ENCODE measurements around the gene FAS. TPM values are rescaled to one million over a fixed set of nuclear protein-coding genes. Genes with fewer than 3 reads are reported as not detected.

The FAS gene
- total RNA-seq, 2 experiments from 2014 or later: 7.7 to 19.2 TPM

DNA sequence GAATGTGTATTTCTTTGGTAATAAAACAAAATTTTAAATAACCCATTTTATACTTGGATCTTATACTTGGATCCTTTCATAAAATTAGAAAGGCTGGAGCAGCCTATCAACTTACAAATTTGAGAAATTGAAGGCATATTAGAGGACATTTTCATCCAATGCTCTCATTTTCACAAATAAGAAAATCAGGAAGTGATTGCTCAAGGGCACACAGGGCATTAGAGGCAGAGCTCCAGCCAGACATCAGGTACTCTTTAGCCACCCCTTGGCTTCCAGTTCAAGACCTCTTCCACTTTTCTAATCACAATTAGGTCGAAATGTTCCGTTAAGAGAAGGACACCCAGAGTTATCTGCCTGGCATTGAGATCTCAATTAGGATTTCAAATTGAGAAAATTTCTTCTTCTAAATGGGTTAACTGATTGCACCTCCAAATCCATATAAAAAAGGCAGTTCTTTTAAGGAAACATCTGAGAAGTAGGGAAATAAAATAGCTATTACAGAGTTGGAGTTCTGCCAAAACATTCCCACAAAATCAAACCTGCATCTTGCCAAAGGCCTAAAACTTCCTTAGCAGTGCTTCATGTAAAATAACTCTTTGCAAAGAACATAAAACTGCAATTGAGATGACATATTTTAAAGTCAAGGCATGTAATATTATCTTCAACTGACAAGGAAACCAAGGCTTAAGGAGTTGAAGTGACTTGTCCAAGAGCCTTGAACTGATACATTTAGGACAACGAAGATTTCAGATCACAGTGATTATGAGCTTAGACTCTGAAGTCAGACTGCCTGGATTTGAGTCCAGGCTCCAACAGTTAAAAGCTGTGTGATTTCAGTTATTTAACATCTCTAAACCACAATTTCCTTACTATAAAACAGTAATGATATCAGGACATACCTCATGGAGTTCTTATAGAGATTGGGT lies 40.4 kb upstream of the FAS start:
- Histone ChIP-seq H3K79me2 (ENCODE audit: insufficient read depth, low read depth, low read length) (no peaks in the 10 kb centered on the region), H4K20me1 (ENCODE audit: insufficient read depth, low read length) (no peaks in the 10 kb centered on the region), H3K4me2 (ENCODE audit: low read length) (no peak overlapping the region), H3K36me3 (ENCODE audit: insufficient read depth, low read length) (no peaks in the 10 kb centered on the region), H3K4me1 (ENCODE audit: insufficient read depth, low read length, poor library complexity, severe bottlenecking) (peaks cover 3% of the 10 kb centered on the region), H3K27ac (ENCODE audit: low read depth, low read length, poor library complexity, severe bottlenecking) (no peak overlapping the region), H3K9me2 (ENCODE audit: insufficient read depth, low read length) (no peaks in the 10 kb centered on the region), H2AFZ (ENCODE audit: low read length) (no peak overlapping the region), H3K9me3 (ENCODE audit: low read length) (no peaks in the 10 kb centered on the region), H3K4me3 (ENCODE audit: low read depth, low read length, poor library complexity, severe bottlenecking) (no peak overlapping the region)
- DNase-seq (ENCODE audit: low spot score): no peak
- CTCF ChIA-PET (ENCODE audit: unreplicated experiment): no interaction called here
- intact Hi-C loops (cut with micrococcal nuclease; ENCODE audit: unreplicated experiment): loop anchor here (10.0 kb wide), 1 partner anchor 625 kb away; no protein-coding TSS in a partner anchor
- TF ChIP-seq, protein P1, sequence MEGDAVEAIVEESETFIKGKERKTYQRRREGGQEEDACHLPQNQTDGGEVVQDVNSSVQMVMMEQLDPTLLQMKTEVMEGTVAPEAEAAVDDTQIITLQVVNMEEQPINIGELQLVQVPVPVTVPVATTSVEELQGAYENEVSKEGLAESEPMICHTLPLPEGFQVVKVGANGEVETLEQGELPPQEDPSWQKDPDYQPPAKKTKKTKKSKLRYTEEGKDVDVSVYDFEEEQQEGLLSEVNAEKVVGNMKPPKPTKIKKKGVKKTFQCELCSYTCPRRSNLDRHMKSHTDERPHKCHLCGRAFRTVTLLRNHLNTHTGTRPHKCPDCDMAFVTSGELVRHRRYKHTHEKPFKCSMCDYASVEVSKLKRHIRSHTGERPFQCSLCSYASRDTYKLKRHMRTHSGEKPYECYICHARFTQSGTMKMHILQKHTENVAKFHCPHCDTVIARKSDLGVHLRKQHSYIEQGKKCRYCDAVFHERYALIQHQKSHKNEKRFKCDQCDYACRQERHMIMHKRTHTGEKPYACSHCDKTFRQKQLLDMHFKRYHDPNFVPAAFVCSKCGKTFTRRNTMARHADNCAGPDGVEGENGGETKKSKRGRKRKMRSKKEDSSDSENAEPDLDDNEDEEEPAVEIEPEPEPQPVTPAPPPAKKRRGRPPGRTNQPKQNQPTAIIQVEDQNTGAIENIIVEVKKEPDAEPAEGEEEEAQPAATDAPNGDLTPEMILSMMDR (conservative IDR thresholded peaks at IDR 0.05; ENCODE audit: low read length): no peak
- TF ChIP-seq EZH2phosphoT487 (IDR thresholded peaks at IDR 0.05; ENCODE audit: borderline replicate concordance, low read depth, low read length): no peak
- BruUV-seq (replicated peaks): no TSS peak
- POLR2A ChIA-PET: interaction anchor here (0.5 to 0.8 kb wide), 2 partner anchors 45 to 182 kb away, joined by 3 to 5 read pairs; no protein-coding TSS in a partner anchor

DNA sequence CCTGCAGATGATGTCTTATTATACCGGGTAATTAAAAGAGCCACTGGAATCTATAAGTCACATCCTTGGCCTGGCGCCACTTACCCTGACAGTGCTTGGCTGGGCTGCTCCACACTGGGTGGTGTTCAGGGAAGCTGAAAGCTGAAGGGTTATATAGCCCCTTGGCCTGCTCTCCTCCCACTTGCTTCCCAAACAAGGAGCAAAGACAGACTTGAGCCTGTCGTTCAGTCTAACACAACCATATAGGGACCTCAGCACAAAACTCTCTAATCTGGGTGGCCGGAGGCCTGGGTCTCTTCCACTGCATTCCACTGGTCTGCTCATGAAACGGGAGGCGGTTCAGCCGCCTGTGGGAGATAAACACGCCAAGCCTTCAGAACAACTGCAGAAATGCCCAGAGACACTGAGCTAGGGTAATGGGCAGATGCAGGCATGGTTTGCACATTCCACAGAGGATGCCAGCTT lies 37.9 kb upstream of the FAS start, which contains the start of gene ACTA2:
Gene ACTA2 (minus strand): TSS at position 127 of the 465 bp plus-strand sequence. CDS start 3,843 bp downstream, outside the sequence.
- intact Hi-C loops (cut with micrococcal nuclease; ENCODE audit: unreplicated experiment): no loop called here
- POLR2A ChIA-PET: no interaction called here

More for the DNA sequence above, 37.9 kb upstream of the FAS start, which contains the start of gene ACTA2:
- H3K79me2 ChIP-seq (ENCODE audit: insufficient read depth, low read depth, low read length): no peaks in the 10 kb centered on the region
- no peaks in the 10 kb centered on the region for H3K9me3 ChIP-seq (ENCODE audit: low read length)
- no peak within 1 kb of the TSS for H3K4me2 ChIP-seq (ENCODE audit: low read length)
- TF ChIP-seq, protein P1 (conservative IDR thresholded peaks at IDR 0.05; ENCODE audit: low read length): no peak
- no peak for TF ChIP-seq EZH2phosphoT487 (IDR thresholded peaks at IDR 0.05; ENCODE audit: borderline replicate concordance, low read depth, low read length)
- CTCF ChIA-PET (ENCODE audit: unreplicated experiment): no interaction called here
- no peak within 1 kb of the TSS for H3K27ac ChIP-seq (ENCODE audit: low read depth, low read length, poor library complexity, severe bottlenecking)
- H4K20me1 ChIP-seq (ENCODE audit: insufficient read depth, low read length): no peaks in the 10 kb centered on the region
- H2AFZ ChIP-seq (ENCODE audit: low read length): no peak within 1 kb of the TSS
- no peaks in the 10 kb centered on the region for H3K36me3 ChIP-seq (ENCODE audit: insufficient read depth, low read length)
- H3K4me3 ChIP-seq (ENCODE audit: low read depth, low read length, poor library complexity, severe bottlenecking): no peak within 1 kb of the TSS
- H3K4me1 ChIP-seq (ENCODE audit: insufficient read depth, low read length, poor library complexity, severe bottlenecking): no peaks in the 10 kb centered on the region
- no peak for DNase-seq (ENCODE audit: low spot score)
- H3K9me2 ChIP-seq (ENCODE audit: insufficient read depth, low read length): no peaks in the 10 kb centered on the region
- no TSS peak for BruUV-seq (replicated peaks)
